ENCODE measurements around the gene CRYBB2.

- TF ChIP-seq FOXM1 (IDR thresholded peaks at IDR 0.05; ENCODE audit: borderline replicate concordance) (no peak), ZNF384 (IDR thresholded peaks at IDR 0.05) (no peak), BHLHE40 (IDR thresholded peaks at IDR 0.05; ENCODE audit: borderline replicate concordance) (no peak), L3MBTL2 (conservative IDR thresholded peaks at IDR 0.05) (no peak), SUZ12 (IDR thresholded peaks at IDR 0.05) (no peak), SP1 (IDR thresholded peaks at IDR 0.05) (no peak), HDGF (IDR thresholded peaks at IDR 0.05; ENCODE audit: borderline replicate concordance) (no peak), ARNT (IDR thresholded peaks at IDR 0.05) (no peak), CTBP1 (IDR thresholded peaks at IDR 0.05; ENCODE audit: borderline replicate concordance) (no peak), FOXA1 (IDR thresholded peaks at IDR 0.05) (no peak)
- TF ChIP-seq, protein P1, sequence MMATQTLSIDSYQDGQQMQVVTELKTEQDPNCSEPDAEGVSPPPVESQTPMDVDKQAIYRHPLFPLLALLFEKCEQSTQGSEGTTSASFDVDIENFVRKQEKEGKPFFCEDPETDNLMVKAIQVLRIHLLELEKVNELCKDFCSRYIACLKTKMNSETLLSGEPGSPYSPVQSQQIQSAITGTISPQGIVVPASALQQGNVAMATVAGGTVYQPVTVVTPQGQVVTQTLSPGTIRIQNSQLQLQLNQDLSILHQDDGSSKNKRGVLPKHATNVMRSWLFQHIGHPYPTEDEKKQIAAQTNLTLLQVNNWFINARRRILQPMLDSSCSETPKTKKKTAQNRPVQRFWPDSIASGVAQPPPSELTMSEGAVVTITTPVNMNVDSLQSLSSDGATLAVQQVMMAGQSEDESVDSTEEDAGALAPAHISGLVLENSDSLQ (IDR thresholded peaks at IDR 0.05): no peak
Observed at GRCh38 chr22:25201557-25202273, 17.7 kb upstream of the CRYBB2 start.

Data from HEK293T (cell line).